Panc1 (cell line): Measurements from ENCODE around the gene SIGLEC11. TPM values are rescaled to one million over a fixed set of nuclear protein-coding genes. Genes with fewer than 3 reads are reported as not detected.

Experiments used
- ATAC-seq: fragments of 200-7000 bp; cut with Tn5 transposase; 2 replicates; pipeline ENCODE4 v1.9.1; 2020; ENCODE audit warnings: mild to moderate bottlenecking, moderate library complexity
- BruUV-seq: library from RNA; stranded (reverse); fragments of 400-500 nt; replicated peaks from 2 replicates; lab custom pipeline; 2021; lab: Mats Ljungman, UMichigan
- CTCF ChIA-PET: fragments of 300-600 bp; sonication (Branson Sonifier 250); formaldehyde crosslinking; loops from one replicate; lab custom pipeline; 2022; ENCODE audit warnings: antibody characterized with exemption; lab: Charles Lee
- POLR2A ChIA-PET: fragments of 300-600 bp; sonication (Branson Sonifier 250); formaldehyde crosslinking; loops from one replicate; lab custom pipeline; 2022; ENCODE audit warnings: antibody characterized with exemption; lab: Charles Lee
- DNase-seq: peaks from one replicate; pipeline ENCODE4 v3.0.0-alpha.2; 2010; ENCODE audit warnings: low read depth, low spot score
- H3K27ac ChIP-seq: 2 replicates; pipeline ENCODE4 v1.5.1; 2011; ENCODE audit warnings: mild to moderate bottlenecking, low read length, inconsistent platforms
- H3K27me3 ChIP-seq: fragments of 200-500 bp; sonication (Bioruptor generic); 2 replicates; pipeline ENCODE4 v1.6.0; 2014; ENCODE audit warnings: low read length, inconsistent platforms; ENCODE audit not compliant: control insufficient read depth, insufficient read depth
- H3K36me3 ChIP-seq: fragments of 200-500 bp; sonication (Bioruptor generic); 2 replicates; pipeline ENCODE4 v1.5.1; 2014; ENCODE audit warnings: inconsistent platforms, mild to moderate bottlenecking, low read length, moderate library complexity; ENCODE audit not compliant: control insufficient read depth, insufficient read depth
- H3K4me1 ChIP-seq: 2 replicates; pipeline ENCODE4 v1.5.1; 2011; ENCODE audit warnings: inconsistent platforms, mild to moderate bottlenecking, low read length, moderate library complexity; ENCODE audit not compliant: control insufficient read depth, insufficient read depth
- H3K4me3 ChIP-seq, 2 experiments: 2 replicates each; pipeline ENCODE4 v1.5.1; 2011 to 2012; ENCODE audit warnings: low read depth in 2 of 2, low read length in 2 of 2, mild to moderate bottlenecking in 2 of 2, inconsistent platforms in 1 of 2, moderate library complexity in 1 of 2
- H3K9me3 ChIP-seq: fragments of 200-500 bp; sonication (Bioruptor generic); 2 replicates; pipeline ENCODE4 v1.5.1; 2014; ENCODE audit warnings: low read depth, mild to moderate bottlenecking, inconsistent platforms, low read length, moderate library complexity; ENCODE audit not compliant: control insufficient read depth, insufficient read depth
- CTCF ChIP-seq: fragments of 450-650 bp; IDR thresholded peaks from 2 replicates; pipeline ENCODE4 v1.5.1; 2017; ENCODE audit warnings: mild to moderate bottlenecking
- POLR2AphosphoS5 ChIP-seq: IDR thresholded peaks from 2 replicates; pipeline ENCODE4 v1.6.1; 2012; ENCODE audit warnings: mild to moderate bottlenecking, low read depth, low read length, moderate library complexity
- REST ChIP-seq, 2 experiments: IDR thresholded peaks; 2 replicates each; pipeline ENCODE4 v1.6.1; 2011 to 2012; ENCODE audit warnings: low read depth in 2 of 2, control low read depth in 1 of 2, low read length in 1 of 2, mild to moderate bottlenecking in 1 of 2, moderate library complexity in 1 of 2; ENCODE audit not compliant: insufficient read depth in 1 of 2
- SIN3A ChIP-seq: IDR thresholded peaks from 2 replicates; pipeline ENCODE4 v1.6.1; 2012; ENCODE audit warnings: low read depth, mild to moderate bottlenecking, low read length, moderate library complexity, borderline replicate concordance; ENCODE audit not compliant: insufficient read depth
- TCF7L2 ChIP-seq: IDR thresholded peaks from 2 replicates; pipeline ENCODE4 v1.6.1; 2011; ENCODE audit warnings: mild to moderate bottlenecking, low read depth, low read length, inconsistent platforms
- in situ Hi-C: cut with HindIII; loops from 2 replicates; pipeline ENCODE4 v1.10.0; 2016; ENCODE audit warnings: low sequenced_read_pairs, low pct_unique_long_range_greater_than_20kb
- intact Hi-C: fragments of 100-400 bp; cut with micrococcal nuclease; formaldehyde crosslinking; loops from one replicate; pipeline ENCODE4 v1.10.0; 2022; ENCODE audit not compliant: unreplicated experiment
- total RNA-seq: library from RNA; stranded (reverse); gene quantifications from one replicate; pipeline ENCODE4 v1.2.1, GENCODE V29; 2021; ENCODE audit not compliant: unreplicated experiment

SIGLEC11 gene
- total RNA-seq, 1 experiment from 2014 or later = not detected

- TF ChIP-seq CTCF = no peak
- Histone ChIP-seq H3K4me1 (no peaks in the 10 kb centered on the region), H3K9me3 (no peaks in the 10 kb centered on the region), H3K27me3 (no peaks in the 10 kb centered on the region), H3K27ac (no peak overlapping the region), H3K4me3 (no peak overlapping the region), H3K36me3 (no peaks in the 10 kb centered on the region)
- ChIA-PET CTCF (no interaction called here), POLR2A (no interaction called here)
- in situ Hi-C loops = no loop called here
- no TSS peak for BruUV-seq
- no peak for DNase-seq
- intact Hi-C loops = no loop called here
- ATAC-seq = no peak
Observed at GRCh38 chr19:49918089-49918488, 42.9 kb downstream of the SIGLEC11 start.

- in situ Hi-C loops = no loop called here
- no peaks in the 10 kb centered on the region for H3K36me3 ChIP-seq
- POLR2A ChIA-PET = no interaction called here
- ATAC-seq (no peak), DNase-seq (no peak)
- no peaks in the 10 kb centered on the region for H3K4me1 ChIP-seq
- H3K9me3 ChIP-seq = no peaks in the 10 kb centered on the region
- TF ChIP-seq SIN3A (no peak), POLR2AphosphoS5 (no peak), TCF7L2 (no peak), CTCF (no peak), REST (IDR thresholded peaks at IDR 0.05; ENCODE audit: insufficient read depth in 1 of 2, low read depth in 2 of 2, low read length in 1 of 2) (no peak)
- H3K4me3 ChIP-seq = no peak overlapping the region
- no peaks in the 10 kb centered on the region for H3K27me3 ChIP-seq
- CTCF ChIA-PET = interaction anchor here (0.7 kb wide), 1 partner anchor 11 kb away, joined by 3 read pairs; no protein-coding TSS in a partner anchor
- H3K27ac ChIP-seq = no peak overlapping the region
- intact Hi-C loops = no loop called here
- BruUV-seq = no TSS peak
Observed at GRCh38 chr19:49916839-49917733, 43.9 kb downstream of the SIGLEC11 start.
